Neuronal stem cell (in vitro differentiated cells): ENCODE results near the gene HS2ST1.

Source experiments
- DNase-seq: peaks from one replicate; pipeline ENCODE4 v3.0.0-alpha.2; 2013; ENCODE audit warnings: low spot score
- H2AFZ ChIP-seq: one replicate; pipeline ENCODE4 v1.6.1; 2013; ENCODE audit warnings: mild to moderate bottlenecking, low read length, inconsistent platforms
- H2AK5ac ChIP-seq: 2 replicates; pipeline ENCODE4 v1.6.1; 2013; ENCODE audit warnings: low read depth, mild to moderate bottlenecking, inconsistent platforms, low read length, moderate library complexity, mixed read lengths
- H2BK120ac ChIP-seq: 2 replicates; pipeline ENCODE4 v1.6.1; 2013; ENCODE audit warnings: low read depth, mild to moderate bottlenecking, inconsistent platforms, low read length, moderate library complexity, mixed read lengths
- H2BK12ac ChIP-seq: one replicate; pipeline ENCODE4 v1.6.1; 2013; ENCODE audit warnings: low read length, inconsistent platforms
- H2BK15ac ChIP-seq: 2 replicates; pipeline ENCODE4 v1.6.1; 2013; ENCODE audit warnings: mild to moderate bottlenecking, low read length, inconsistent platforms, mixed read lengths
- H2BK5ac ChIP-seq: one replicate; pipeline ENCODE4 v1.6.1; 2013; ENCODE audit warnings: inconsistent platforms, mild to moderate bottlenecking, low read length, moderate library complexity
- H3K14ac ChIP-seq: one replicate; pipeline ENCODE4 v1.6.1; 2013; ENCODE audit warnings: low read length, inconsistent platforms
- H3K18ac ChIP-seq: 2 replicates; pipeline ENCODE4 v1.6.1; 2013; ENCODE audit warnings: low read length, inconsistent platforms
- H3K23ac ChIP-seq: 2 replicates; pipeline ENCODE4 v1.6.1; 2013; ENCODE audit warnings: low read depth, mild to moderate bottlenecking, mixed read lengths, low read length, inconsistent platforms; ENCODE audit not compliant: poor library complexity
- H3K27ac ChIP-seq: replicated peaks from 3 replicates; pipeline ENCODE4 v1.5.1; 2013; ENCODE audit warnings: low read length, inconsistent platforms
- H3K27me3 ChIP-seq, 3 experiments: 2 replicates each; pipeline ENCODE4 v1.6.1; 2013; ENCODE audit warnings: low read length in 3 of 3, mild to moderate bottlenecking in 2 of 3, inconsistent platforms in 1 of 3, low read depth in 1 of 3, mixed read lengths in 1 of 3, moderate library complexity in 1 of 3; ENCODE audit not compliant: control insufficient read depth in 3 of 3, insufficient read depth in 3 of 3
- H3K36me3 ChIP-seq, 2 donors: replicated peaks in 1 of 2; 2 replicates each; pipeline ENCODE4 v1.6.1; 2013; ENCODE audit warnings: low read length in 2 of 2; ENCODE audit not compliant: control insufficient read depth in 2 of 2, insufficient read depth in 2 of 2
- H3K4ac ChIP-seq: 2 replicates; pipeline ENCODE4 v1.6.1; 2013; ENCODE audit warnings: inconsistent platforms, mild to moderate bottlenecking, low read length, moderate library complexity
- H3K4me1 ChIP-seq, 2 donors: 1 replicate in 1 of 2; 2 replicates in 1 of 2; pipeline ENCODE4 v1.6.1; 2013; ENCODE audit warnings: low read length in 2 of 2, low read depth in 1 of 2; ENCODE audit not compliant: control insufficient read depth in 2 of 2, insufficient read depth in 1 of 2
- H3K4me2 ChIP-seq: one replicate; pipeline ENCODE4 v1.6.1; 2013; ENCODE audit warnings: mild to moderate bottlenecking, low read length, inconsistent platforms; ENCODE audit not compliant: insufficient read depth, poor library complexity, severe bottlenecking
- H3K4me3 ChIP-seq, 2 donors: 2 replicates each; pipeline ENCODE4 v1.5.1; 2013; ENCODE audit warnings: low read length in 2 of 2, mild to moderate bottlenecking in 2 of 2, inconsistent platforms in 1 of 2, moderate library complexity in 1 of 2
- H3K79me1 ChIP-seq: one replicate; pipeline ENCODE4 v1.6.1; 2013; ENCODE audit warnings: low read depth, mild to moderate bottlenecking, inconsistent platforms, low read length, moderate library complexity
- H3K9ac ChIP-seq: one replicate; pipeline ENCODE4 v1.6.1; 2013; ENCODE audit warnings: mild to moderate bottlenecking, low read depth, low read length, inconsistent platforms; ENCODE audit not compliant: poor library complexity
- H3K9me3 ChIP-seq, 2 donors: replicated peaks in 1 of 2; 2 replicates each; pipeline versions ENCODE3 to v1.6.1; 2013; ENCODE audit warnings: low read length in 2 of 2, mild to moderate bottlenecking in 2 of 2, inconsistent platforms in 1 of 2, low read depth in 1 of 2, mixed read lengths in 1 of 2, moderate library complexity in 1 of 2; ENCODE audit not compliant: control insufficient read depth in 2 of 2, insufficient read depth in 1 of 2
- H4K8ac ChIP-seq: one replicate; pipeline ENCODE4 v1.6.1; 2013; ENCODE audit warnings: low read depth, mild to moderate bottlenecking, inconsistent platforms, low read length, moderate library complexity
- H4K91ac ChIP-seq: one replicate; pipeline ENCODE4 v1.6.1; 2013; ENCODE audit warnings: low read length, low read depth, mild to moderate bottlenecking, inconsistent platforms; ENCODE audit not compliant: poor library complexity
- WGBS, 2 donors: extraction: QIAGEN DNeasy Blood & Tissue Kit; methylation state at CpG; one replicate each; pipeline ENCODE4 v1.1.7; 2013; ENCODE audit warnings: missing lambda C conversion rate in 2 of 2, mixed read lengths in 1 of 2; ENCODE audit not compliant: insufficient read length in 2 of 2, insufficient replicate concordance in 1 of 2; ENCODE audit errors: extremely low coverage in 2 of 2; 5-methylcytosine and 5-hydroxymethylcytosine counted together

HS2ST1 gene

DNA sequence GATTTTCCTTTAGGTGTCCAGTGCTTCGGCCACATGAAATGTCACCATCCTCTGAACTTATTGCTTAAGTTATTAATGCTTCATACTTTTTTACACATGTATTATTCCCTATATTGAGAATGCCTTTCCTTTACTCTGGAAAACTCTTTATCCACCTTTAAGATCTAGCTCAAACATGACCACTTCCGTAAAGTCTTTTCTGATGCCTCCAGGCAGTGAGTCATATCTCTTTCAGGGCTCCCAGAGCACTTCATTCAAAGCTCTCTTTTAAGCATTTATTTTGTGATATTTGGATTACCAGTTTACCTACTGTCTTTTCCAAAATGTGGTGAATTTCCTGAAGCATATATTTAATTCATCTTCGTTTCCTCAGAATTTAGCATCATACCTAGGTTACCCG lies 178.9 kb downstream of the HS2ST1 start:
- Histone ChIP-seq H3K23ac (no peak overlapping the region), H3K36me3 (peaks cover 0 to 21% of the 10 kb centered on the region in 2 donors), H3K9ac (no peak overlapping the region), H2BK5ac (no peak overlapping the region), H2BK15ac (no peak overlapping the region), H3K79me1 (no peaks in the 10 kb centered on the region), H4K91ac (no peak overlapping the region), H3K4me2 (no peak overlapping the region), H2AK5ac (no peak overlapping the region), H3K9me3 (no peaks in the 10 kb centered on the region), H3K27ac (no peak overlapping the region), H4K8ac (no peak overlapping the region), H3K4me1 (peaks cover 0 to 6% of the 10 kb centered on the region in 2 donors), H3K4me3 (no peak overlapping the region), H3K4ac (no peak overlapping the region), H2BK120ac (no peak overlapping the region), H2BK12ac (no peak overlapping the region), H3K14ac (no peak overlapping the region), H3K27me3 (no peaks in the 10 kb centered on the region), H2AFZ (no peak overlapping the region), H3K18ac (no peak overlapping the region)
- no CpG with 5 or more reads among the region's 4 CpGs for WGBS, 2 donors
- no peak for DNase-seq

DNA sequence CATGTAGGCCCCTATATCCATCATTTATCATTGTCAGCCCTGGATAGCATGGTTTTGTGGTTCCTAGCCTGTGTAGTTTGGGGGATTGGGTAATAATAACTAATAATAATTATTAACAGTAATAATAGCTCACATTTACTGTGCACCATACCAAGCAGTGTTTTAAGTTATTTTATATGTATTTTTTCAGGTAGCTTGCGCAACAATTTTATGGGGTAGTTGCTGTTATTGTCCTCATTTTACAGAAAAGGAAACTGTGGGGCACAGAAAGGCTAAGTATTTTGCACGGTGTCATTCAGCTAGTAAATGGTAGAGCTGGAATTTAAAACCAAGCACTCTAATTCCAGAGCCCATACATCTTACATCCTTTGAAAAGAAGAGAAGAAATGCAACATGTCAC lies 179.8 kb downstream of the HS2ST1 start:
- Histone ChIP-seq H3K9ac (no peak overlapping the region), H3K9me3 (no peaks in the 10 kb centered on the region), H2BK5ac (no peak overlapping the region), H3K14ac (no peak overlapping the region), H3K79me1 (no peaks in the 10 kb centered on the region), H2BK120ac (no peak overlapping the region), H3K27me3 (no peaks in the 10 kb centered on the region), H3K4me1 (peaks cover 0 to 3% of the 10 kb centered on the region in 2 donors), H3K23ac (no peak overlapping the region), H3K18ac (no peak overlapping the region), H3K36me3 (peaks cover 2 to 26% of the 10 kb centered on the region in 2 donors), H3K4ac (no peak overlapping the region), H2AK5ac (no peak overlapping the region), H3K4me2 (no peak overlapping the region), H2AFZ (no peak overlapping the region), H3K27ac (no peak overlapping the region), H2BK12ac (no peak overlapping the region), H2BK15ac (no peak overlapping the region), H3K4me3 (no peak overlapping the region), H4K91ac (no peak overlapping the region), H4K8ac (no peak overlapping the region)
- WGBS, 2 donors, result no CpG with 5 or more reads among the region's 2 CpGs
- no peak for DNase-seq

DNA sequence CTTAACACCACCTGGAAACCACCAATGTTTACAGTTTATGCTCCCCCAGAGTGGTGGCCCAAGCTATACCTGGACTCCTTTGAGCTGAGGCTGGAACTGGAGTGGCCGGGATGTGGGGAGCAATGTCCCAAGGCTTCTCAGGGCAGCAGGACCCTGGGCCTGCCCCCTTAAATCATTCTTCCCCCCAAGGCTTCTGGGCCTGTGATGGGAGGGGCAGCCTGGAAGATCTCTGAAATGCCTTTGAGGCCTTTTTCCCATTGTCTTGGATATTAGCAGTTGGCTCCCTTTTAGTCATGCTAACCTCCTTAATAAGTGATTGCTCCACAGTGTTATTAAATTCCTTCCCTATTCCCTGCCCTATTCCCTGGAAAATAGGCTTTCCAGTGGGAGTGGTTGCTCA lies 185.8 kb downstream of the HS2ST1 start:
- Histone ChIP-seq H2BK5ac (no peak overlapping the region), H3K27ac (no peak overlapping the region), H3K27me3 (no peaks in the 10 kb centered on the region), H3K23ac (no peak overlapping the region), H4K8ac (no peak overlapping the region), H3K14ac (no peak overlapping the region), H3K4ac (no peak overlapping the region), H3K18ac (no peak overlapping the region), H2BK15ac (no peak overlapping the region), H3K4me3 (no peak overlapping the region), H4K91ac (no peak overlapping the region), H3K79me1 (no peaks in the 10 kb centered on the region), H3K9ac (no peak overlapping the region), H3K36me3 (peaks cover 4 to 28% of the 10 kb centered on the region in 2 donors), H3K9me3 (no peaks in the 10 kb centered on the region), H2AK5ac (no peak overlapping the region), H2BK120ac (no peak overlapping the region), H2BK12ac (no peak overlapping the region), H3K4me1 (no peaks in the 10 kb centered on the region), H2AFZ (no peak overlapping the region), H3K4me2 (no peak overlapping the region)
- DNase-seq, result no peak
- WGBS, 2 donors, result no CpG with 5 or more reads among the region's 1 CpG

- Histone ChIP-seq H3K14ac (no peak overlapping the region), H3K23ac (no peak overlapping the region), H3K4me3 (no peak overlapping the region), H2BK5ac (no peak overlapping the region), H3K27me3 (no peaks in the 10 kb centered on the region), H3K4me1 (no peaks in the 10 kb centered on the region), H3K4me2 (no peak overlapping the region), H4K8ac (no peak overlapping the region), H2AFZ (no peak overlapping the region), H2BK12ac (no peak overlapping the region), H3K9ac (no peak overlapping the region), H2BK15ac (no peak overlapping the region), H3K36me3 (peaks cover 4 to 29% of the 10 kb centered on the region in 2 donors), H2AK5ac (no peak overlapping the region), H4K91ac (no peak overlapping the region), H3K27ac (no peak overlapping the region), H3K9me3 (no peaks in the 10 kb centered on the region), H3K4ac (no peak overlapping the region), H3K79me1 (no peaks in the 10 kb centered on the region), H3K18ac (no peak overlapping the region), H2BK120ac (no peak overlapping the region)
- DNase-seq, result no peak
Measured at GRCh38 chr1:87103074-87103473, 188.6 kb downstream of the HS2ST1 start.
